Esophagus muscularis mucosa (tissue), 4 donors: ENCODE results near the gene AHRR. TPM values are rescaled to one million over a fixed set of nuclear protein-coding genes. Genes with fewer than 3 reads are reported as not detected.

Experiments
- DNase-seq: peaks from one replicate; pipeline ENCODE4 v3.0.0-alpha.2; 2017; ENCODE audit errors: extremely low spot score
- H3K27ac ChIP-seq, 4 donors: fragments of 200-600 bp; sonication (generic); replicated peaks in 1 of 4; 1 replicate in 3 of 4; 2 replicates in 1 of 4; pipeline ENCODE4 v1.5.1; 2016 to 2019; ENCODE audit warnings: mild to moderate bottlenecking in 1 of 4
- H3K27me3 ChIP-seq, 4 donors: fragments of 200-600 bp; sonication (generic); one replicate each; pipeline versions ENCODE4 v1.5.1 to v1.6.0; 2016 to 2019
- H3K36me3 ChIP-seq, 4 donors: fragments of 200-600 bp; sonication (generic); one replicate each; pipeline ENCODE4 v1.5.1; 2016 to 2019
- H3K4me1 ChIP-seq, 4 donors: fragments of 200-600 bp; sonication (generic); one replicate each; pipeline ENCODE4 v1.5.1; 2016 to 2019
- H3K4me3 ChIP-seq, 4 donors: fragments of 200-600 bp; sonication (generic); 1 replicate in 2 of 4; 2 replicates in 2 of 4; pipeline ENCODE4 v1.5.1; 2016 to 2019; ENCODE audit warnings: mild to moderate bottlenecking in 4 of 4, moderate library complexity in 1 of 4
- H3K9me3 ChIP-seq, 4 donors: fragments of 200-600 bp; sonication (generic); 1 replicate in 3 of 4; 2 replicates in 1 of 4; pipeline ENCODE4 v1.5.1; 2016 to 2019
- CTCF ChIP-seq, 3 experiments: fragments of 200-600 bp in 2 of 3; fragments of 450-650 bp in 1 of 3; sonication (generic) in 2 of 3; IDR thresholded peaks; one replicate each; pipeline ENCODE4 v1.5.1; 2017 to 2019; ENCODE audit warnings: antibody characterized with exemption in 3 of 3, mild to moderate bottlenecking in 2 of 3, moderate library complexity in 1 of 3
- EP300 ChIP-seq: sonication (generic); formaldehyde crosslinking; IDR thresholded peaks from one replicate; pipeline ENCODE4 v1.6.1; 2017; ENCODE audit warnings: antibody characterized with exemption
- POLR2A ChIP-seq: fragments of 450-650 bp; IDR thresholded peaks from one replicate; pipeline ENCODE4 v1.6.1; 2017; ENCODE audit warnings: antibody characterized with exemption, moderate library complexity, mild to moderate bottlenecking, low read depth
- POLR2AphosphoS5 ChIP-seq, 2 donors: sonication (generic); formaldehyde crosslinking; IDR thresholded peaks; one replicate each; pipeline ENCODE4 v1.6.1; 2017; ENCODE audit warnings: antibody characterized with exemption in 2 of 2
- WGBS: methylation state at CpG from one replicate; pipeline ENCODE4 v1.1.5; 2018; 5-methylcytosine and 5-hydroxymethylcytosine counted together
- intact Hi-C: fragments of 100-400 bp; cut with DNase I; formaldehyde crosslinking; loops from one replicate; pipeline ENCODE4 v1.15.1; 2023
- total RNA-seq, 4 donors: library from RNA; depleted of rRNA; stranded (reverse); fragments of >200 nt; gene quantifications; one replicate each; pipeline versions ENCODE4 v1.1.0 to v1.2.1, GENCODE V29; 2016

Gene AHRR
- total RNA-seq, 4 donors from 2014 or later: 0.33 to 5.5 (median 0.86) TPM

- Histone ChIP-seq H3K9me3 (no peaks in the 10 kb centered on the region), H3K36me3 (no peaks in the 10 kb centered on the region), H3K4me1 (peaks cover 8 to 26% (median 16%) of the 10 kb centered on the region in 4 donors), H3K27ac (no peak overlapping the region), H3K27me3 (peaks cover 0 to 88% (median 61%) of the 10 kb centered on the region in 4 donors), H3K4me3 (no peak overlapping the region)
- intact Hi-C loops: no loop called here
- WGBS: 66% methylated on average over 6 of the region's 18 CpGs
- TF ChIP-seq CTCF (IDR thresholded peaks at IDR 0.05) (no peak), POLR2A (no peak), EP300 (no peak), POLR2AphosphoS5 (IDR thresholded peaks at IDR 0.05) (no peak)
- DNase-seq: no peak
Observed at GRCh38 chr5:478369-478981, 157.0 kb downstream of the AHRR start.

GRCh38 chr5:478982-479535 lies 157.5 kb downstream of the AHRR start:
- Histone ChIP-seq H3K36me3 (no peaks in the 10 kb centered on the region), H3K9me3 (no peaks in the 10 kb centered on the region), H3K4me3 (no peak overlapping the region), H3K4me1 (peaks cover 8 to 21% (median 14%) of the 10 kb centered on the region in 4 donors), H3K27me3 (peaks cover 0 to 94% (median 61%) of the 10 kb centered on the region in 4 donors), H3K27ac (no peak overlapping the region)
- no peak for TF ChIP-seq POLR2A
- no peak for TF ChIP-seq CTCF (IDR thresholded peaks at IDR 0.05)
- no peak for TF ChIP-seq POLR2AphosphoS5 (IDR thresholded peaks at IDR 0.05)
- no peak for TF ChIP-seq EP300
- WGBS: 60% methylated on average over 5 of the region's 18 CpGs
- DNase-seq: no peak
- intact Hi-C loops: no loop called here

- H3K9me3 ChIP-seq: no peaks in the 10 kb centered on the region
- TF ChIP-seq CTCF (IDR thresholded peaks at IDR 0.05): no peak
- TF ChIP-seq EP300: no peak
- TF ChIP-seq POLR2A: no peak
- no peak for TF ChIP-seq POLR2AphosphoS5 (IDR thresholded peaks at IDR 0.05)
- intact Hi-C loops: no loop called here
- peaks cover 7 to 14% (median 9%) of the 10 kb centered on the region in 4 donors for H3K4me1 ChIP-seq
- no peaks in the 10 kb centered on the region for H3K36me3 ChIP-seq
- DNase-seq: no peak
- no peak overlapping the region for H3K27ac ChIP-seq
- peaks cover 0 to 99% (median 61%) of the 10 kb centered on the region in 4 donors for H3K27me3 ChIP-seq
- no peak overlapping the region for H3K4me3 ChIP-seq
- WGBS: 63% methylated on average over 17 of the region's 34 CpGs
Observed at GRCh38 chr5:479566-480319, 158.2 kb downstream of the AHRR start.

- 83% methylated on average over 21 of the region's 23 CpGs for WGBS
- Histone ChIP-seq H3K27ac (no peak overlapping the region), H3K36me3 (no peaks in the 10 kb centered on the region), H3K4me3 (no peak overlapping the region), H3K27me3 (peaks cover 0 to 99% (median 47%) of the 10 kb centered on the region in 4 donors), H3K9me3 (no peaks in the 10 kb centered on the region), H3K4me1 (peaks cover 0 to 5% (median 0%) of the 10 kb centered on the region in 4 donors)
- TF ChIP-seq POLR2A (no peak), EP300 (no peak), POLR2AphosphoS5 (IDR thresholded peaks at IDR 0.05) (no peak), CTCF (IDR thresholded peaks at IDR 0.05) (no peak)
- intact Hi-C loops: no loop called here
- DNase-seq: no peak
Observed at GRCh38 chr5:481347-481746, 159.8 kb downstream of the AHRR start.
